D721Med (cell line): ENCODE data around the gene LRMDA.

ENCODE experiments used
- DNase-seq: peaks from one replicate; pipeline ENCODE4 v3.0.0; 2011; ENCODE audit warnings: low spot score; ENCODE audit not compliant: insufficient read length
- FAIRE-seq: peaks from 2 replicates; lab custom pipeline; 2011; peaks lifted over from hg19 to GRCh38; lab: Jason Lieb, UNC
- TF ChIP-seq, protein P1 (sequence below): IDR thresholded peaks from 2 replicates; pipeline ENCODE4 v1.5.1; 2012; ENCODE audit warnings: mild to moderate bottlenecking, control low read depth; ENCODE audit not compliant: insufficient read depth; ENCODE audit errors: missing control alignments

LRMDA gene

DNA sequence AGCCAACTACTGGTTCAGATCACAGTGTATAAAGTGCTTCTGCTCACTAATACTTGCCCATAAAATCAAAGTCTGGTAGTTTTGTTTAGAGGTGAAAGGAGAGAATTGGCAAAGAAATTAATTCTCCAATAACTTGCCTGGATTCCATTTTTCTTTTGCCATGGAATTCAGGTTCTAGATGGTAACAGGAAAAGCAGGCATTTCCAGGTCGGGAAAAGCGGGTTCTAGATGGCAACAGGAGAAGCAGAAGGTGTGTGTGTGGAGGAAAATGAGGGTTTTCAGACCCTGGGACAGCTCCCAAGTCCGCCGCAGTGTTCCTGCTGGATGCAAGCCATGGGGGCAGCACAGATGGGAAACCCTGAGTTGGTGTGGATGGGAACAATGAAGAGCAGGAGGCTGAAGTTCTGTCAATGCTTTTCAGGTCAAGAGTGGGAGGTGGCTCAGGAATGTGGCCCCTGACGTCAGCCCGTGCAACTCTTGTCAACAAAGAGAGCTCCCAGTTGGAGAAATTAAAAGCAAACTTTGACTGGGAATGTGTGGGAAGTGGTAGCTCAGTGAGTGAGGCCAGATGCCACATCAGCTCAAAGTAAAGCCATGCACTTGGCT lies 696.7 kb downstream of the LRMDA start:
- no peak for FAIRE-seq
- TF ChIP-seq, protein P1, sequence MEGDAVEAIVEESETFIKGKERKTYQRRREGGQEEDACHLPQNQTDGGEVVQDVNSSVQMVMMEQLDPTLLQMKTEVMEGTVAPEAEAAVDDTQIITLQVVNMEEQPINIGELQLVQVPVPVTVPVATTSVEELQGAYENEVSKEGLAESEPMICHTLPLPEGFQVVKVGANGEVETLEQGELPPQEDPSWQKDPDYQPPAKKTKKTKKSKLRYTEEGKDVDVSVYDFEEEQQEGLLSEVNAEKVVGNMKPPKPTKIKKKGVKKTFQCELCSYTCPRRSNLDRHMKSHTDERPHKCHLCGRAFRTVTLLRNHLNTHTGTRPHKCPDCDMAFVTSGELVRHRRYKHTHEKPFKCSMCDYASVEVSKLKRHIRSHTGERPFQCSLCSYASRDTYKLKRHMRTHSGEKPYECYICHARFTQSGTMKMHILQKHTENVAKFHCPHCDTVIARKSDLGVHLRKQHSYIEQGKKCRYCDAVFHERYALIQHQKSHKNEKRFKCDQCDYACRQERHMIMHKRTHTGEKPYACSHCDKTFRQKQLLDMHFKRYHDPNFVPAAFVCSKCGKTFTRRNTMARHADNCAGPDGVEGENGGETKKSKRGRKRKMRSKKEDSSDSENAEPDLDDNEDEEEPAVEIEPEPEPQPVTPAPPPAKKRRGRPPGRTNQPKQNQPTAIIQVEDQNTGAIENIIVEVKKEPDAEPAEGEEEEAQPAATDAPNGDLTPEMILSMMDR = no peak
- DNase-seq = no peak

DNA sequence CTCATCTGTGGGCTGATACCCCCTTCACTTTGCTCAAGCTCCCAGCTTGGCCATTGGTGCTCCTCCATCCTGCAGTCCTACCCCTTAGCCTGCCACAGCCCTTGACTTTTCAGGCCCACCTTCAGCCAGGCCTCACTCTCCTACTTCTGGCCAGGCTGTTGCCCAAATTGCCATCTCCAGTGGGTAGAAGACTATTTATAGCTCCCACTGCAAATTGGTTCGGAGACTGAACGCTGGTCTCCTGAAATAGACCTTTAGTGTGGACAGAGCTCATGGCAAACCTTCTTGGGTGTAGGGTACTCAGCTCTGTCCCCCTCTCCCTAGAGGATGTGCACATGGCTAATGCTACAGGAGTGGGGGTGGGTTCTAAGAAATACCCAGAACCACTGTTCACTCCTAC lies 697.8 kb downstream of the LRMDA start:
- TF ChIP-seq, protein P1 = no peak
- FAIRE-seq (no peak), DNase-seq (no peak)

- FAIRE-seq = no peak
- no peak for DNase-seq
- TF ChIP-seq, protein P1 = no peak
Measured at GRCh38 chr10:76130892-76131291, 699.5 kb downstream of the LRMDA start.

GRCh38 chr10:76133597-76134255 lies 702.3 kb downstream of the LRMDA start:
- no peak for FAIRE-seq
- TF ChIP-seq, protein P1 = no peak
- DNase-seq = no peak

GRCh38 chr10:76136961-76137360 lies 705.5 kb downstream of the LRMDA start:
- DNase-seq (no peak), FAIRE-seq (no peak)
- TF ChIP-seq, protein P1 = no peak

GRCh38 chr10:76138286-76138685 lies 706.9 kb downstream of the LRMDA start:
- FAIRE-seq (no peak), DNase-seq (no peak)
- TF ChIP-seq, protein P1 = no peak

- FAIRE-seq = no peak
- TF ChIP-seq, protein P1 = no peak
- DNase-seq = no peak
Measured at GRCh38 chr10:76138906-76139305, 707.5 kb downstream of the LRMDA start.
